ENCODE results near the gene TMC5.

TMC5 gene

DNA sequence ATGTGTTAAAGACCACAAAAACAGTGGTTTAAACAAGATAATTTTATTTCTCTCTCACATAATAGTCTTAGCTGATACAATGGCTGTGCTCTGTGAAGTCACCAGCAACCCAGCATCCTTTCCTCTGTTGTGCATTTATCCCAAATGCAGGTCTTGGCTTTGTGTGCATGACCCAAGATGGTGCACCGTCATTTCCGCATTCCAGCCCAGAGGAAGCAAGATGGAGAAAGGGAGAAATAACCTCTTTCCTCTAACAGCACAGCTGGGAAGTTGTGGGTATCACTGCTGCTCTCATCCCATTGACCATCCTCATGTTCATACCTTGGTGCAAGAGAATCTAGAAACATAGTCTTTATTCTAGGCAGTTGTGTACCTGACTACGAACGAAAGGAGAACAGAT is 21.8 kb downstream of the TMC5 start:
- TF ChIP-seq, protein P1, sequence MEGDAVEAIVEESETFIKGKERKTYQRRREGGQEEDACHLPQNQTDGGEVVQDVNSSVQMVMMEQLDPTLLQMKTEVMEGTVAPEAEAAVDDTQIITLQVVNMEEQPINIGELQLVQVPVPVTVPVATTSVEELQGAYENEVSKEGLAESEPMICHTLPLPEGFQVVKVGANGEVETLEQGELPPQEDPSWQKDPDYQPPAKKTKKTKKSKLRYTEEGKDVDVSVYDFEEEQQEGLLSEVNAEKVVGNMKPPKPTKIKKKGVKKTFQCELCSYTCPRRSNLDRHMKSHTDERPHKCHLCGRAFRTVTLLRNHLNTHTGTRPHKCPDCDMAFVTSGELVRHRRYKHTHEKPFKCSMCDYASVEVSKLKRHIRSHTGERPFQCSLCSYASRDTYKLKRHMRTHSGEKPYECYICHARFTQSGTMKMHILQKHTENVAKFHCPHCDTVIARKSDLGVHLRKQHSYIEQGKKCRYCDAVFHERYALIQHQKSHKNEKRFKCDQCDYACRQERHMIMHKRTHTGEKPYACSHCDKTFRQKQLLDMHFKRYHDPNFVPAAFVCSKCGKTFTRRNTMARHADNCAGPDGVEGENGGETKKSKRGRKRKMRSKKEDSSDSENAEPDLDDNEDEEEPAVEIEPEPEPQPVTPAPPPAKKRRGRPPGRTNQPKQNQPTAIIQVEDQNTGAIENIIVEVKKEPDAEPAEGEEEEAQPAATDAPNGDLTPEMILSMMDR (IDR thresholded peaks at IDR 0.05; ENCODE audit: low read depth, low read length): no peak
- TF ChIP-seq POLR2A (IDR thresholded peaks at IDR 0.05; ENCODE audit: extremely low read depth, insufficient read length) (no peak), MYC (IDR thresholded peaks at IDR 0.05; ENCODE audit: low read depth, low read length) (no peak)
- TF ChIP-seq, protein P2, sequence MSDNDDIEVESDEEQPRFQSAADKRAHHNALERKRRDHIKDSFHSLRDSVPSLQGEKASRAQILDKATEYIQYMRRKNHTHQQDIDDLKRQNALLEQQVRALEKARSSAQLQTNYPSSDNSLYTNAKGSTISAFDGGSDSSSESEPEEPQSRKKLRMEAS (IDR thresholded peaks at IDR 0.05; ENCODE audit: low read depth, low read length): no peak
- H3K4me3 ChIP-seq (ENCODE audit: low read depth, low read length): no peak overlapping the region
- DNase-seq (ENCODE audit: low read depth): no peak

DNA sequence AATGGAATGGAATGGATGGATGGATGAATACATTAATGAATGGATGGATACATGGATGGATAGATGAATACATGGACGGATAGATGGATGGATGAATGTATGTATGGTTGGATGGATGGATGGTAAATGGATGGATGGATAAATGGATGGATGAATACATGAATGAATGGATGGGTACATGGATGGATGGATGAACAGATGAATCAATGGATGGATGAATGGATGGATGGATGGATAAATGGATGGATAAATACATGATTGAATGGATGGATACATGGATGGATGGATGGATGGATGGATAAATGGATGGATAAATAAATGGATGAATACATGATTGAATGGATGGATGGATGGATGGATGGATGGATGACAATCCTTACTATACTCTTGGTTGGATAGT is 26.0 kb downstream of the TMC5 start:
- DNase-seq (ENCODE audit: low read depth): no peak
- no peak overlapping the region for H3K4me3 ChIP-seq (ENCODE audit: low read depth, low read length)
- TF ChIP-seq, protein P2 (IDR thresholded peaks at IDR 0.05; ENCODE audit: low read depth, low read length): no peak
- TF ChIP-seq POLR2A (IDR thresholded peaks at IDR 0.05; ENCODE audit: extremely low read depth, insufficient read length) (no peak), MYC (IDR thresholded peaks at IDR 0.05; ENCODE audit: low read depth, low read length) (no peak)
- TF ChIP-seq, protein P1 (IDR thresholded peaks at IDR 0.05; ENCODE audit: low read depth, low read length): no peak

DNA sequence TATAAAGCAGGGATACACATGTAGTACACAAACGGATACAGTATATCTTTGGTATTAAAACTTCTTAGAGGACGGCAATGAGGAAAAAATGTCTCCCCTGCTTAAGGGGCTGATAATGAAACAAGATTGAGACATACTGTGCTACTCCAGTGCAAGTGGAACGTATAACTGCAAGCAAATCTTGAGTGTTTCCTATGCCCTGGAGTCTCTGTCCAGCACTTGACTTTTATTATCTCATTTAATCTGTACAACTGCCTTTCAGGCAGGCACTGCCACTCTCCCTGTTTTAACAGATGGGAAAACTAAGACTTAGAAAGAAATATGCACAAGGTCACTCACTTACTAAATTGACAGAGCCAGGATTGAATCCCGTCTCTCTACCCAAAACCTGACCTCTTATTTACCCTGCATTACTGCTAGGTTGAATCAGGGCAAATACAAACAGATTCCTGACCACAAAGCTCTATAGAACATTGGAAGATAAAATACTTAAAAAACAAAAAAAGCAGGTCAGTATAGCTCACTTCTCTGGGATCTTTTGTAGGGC is 28.7 kb downstream of the TMC5 start:
- H3K4me3 ChIP-seq (ENCODE audit: low read depth, low read length): no peak overlapping the region
- no peak for DNase-seq (ENCODE audit: low read depth)
- no peak for TF ChIP-seq MYC (IDR thresholded peaks at IDR 0.05; ENCODE audit: low read depth, low read length)
- TF ChIP-seq, protein P1 (IDR thresholded peaks at IDR 0.05; ENCODE audit: low read depth, low read length): no peak
- no peak for TF ChIP-seq POLR2A (IDR thresholded peaks at IDR 0.05; ENCODE audit: extremely low read depth, insufficient read length)
- TF ChIP-seq, protein P2 (IDR thresholded peaks at IDR 0.05; ENCODE audit: low read depth, low read length): no peak

DNA sequence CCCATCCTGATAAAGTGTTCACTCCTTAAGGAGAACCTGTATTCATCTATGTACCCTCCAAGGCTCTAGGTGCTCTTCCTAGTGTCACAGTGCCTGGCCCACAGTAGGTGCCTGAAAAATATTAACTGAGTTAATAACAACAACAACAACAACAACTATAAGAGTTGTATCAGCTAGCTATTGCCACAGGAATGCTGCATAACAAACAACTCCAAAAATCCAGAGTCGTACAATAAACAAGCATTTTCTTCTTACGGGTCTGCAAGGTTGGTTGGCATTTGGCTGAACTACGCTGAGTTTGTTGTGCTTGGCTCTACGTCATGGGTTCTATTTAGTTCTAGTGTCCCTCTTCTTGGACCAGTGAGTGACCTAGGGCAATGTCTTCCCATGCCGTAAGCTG is 29.2 kb downstream of the TMC5 start:
- H3K4me3 ChIP-seq (ENCODE audit: low read depth, low read length): no peak overlapping the region
- TF ChIP-seq MYC (IDR thresholded peaks at IDR 0.05; ENCODE audit: low read depth, low read length) (no peak), POLR2A (IDR thresholded peaks at IDR 0.05; ENCODE audit: extremely low read depth, insufficient read length) (no peak)
- TF ChIP-seq, protein P2 (IDR thresholded peaks at IDR 0.05; ENCODE audit: low read depth, low read length): no peak
- TF ChIP-seq, protein P1 (IDR thresholded peaks at IDR 0.05; ENCODE audit: low read depth, low read length): no peak

DNA sequence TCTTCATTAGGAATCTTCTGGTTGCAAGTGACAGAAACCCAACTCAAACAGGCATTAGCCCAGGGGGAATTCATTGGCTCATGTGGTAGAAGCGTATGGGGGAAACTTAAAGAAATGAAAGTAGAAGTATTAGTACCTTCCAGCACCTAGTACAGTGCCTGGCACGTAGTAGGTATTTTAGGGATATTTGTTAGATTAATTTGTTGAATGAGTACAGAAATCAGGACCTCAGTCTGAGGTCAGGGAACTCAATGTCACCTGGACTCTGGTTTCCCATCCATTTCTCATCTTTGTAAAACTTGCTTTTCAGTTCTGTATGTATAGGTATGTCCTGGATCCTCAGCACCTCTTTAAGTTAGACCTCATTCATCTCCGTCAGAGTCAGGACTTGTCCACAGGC is 32.5 kb downstream of the TMC5 start:
- DNase-seq (ENCODE audit: low read depth): no peak
- TF ChIP-seq, protein P1 (IDR thresholded peaks at IDR 0.05; ENCODE audit: low read depth, low read length): no peak
- no peak for TF ChIP-seq MYC (IDR thresholded peaks at IDR 0.05; ENCODE audit: low read depth, low read length)
- TF ChIP-seq, protein P2 (IDR thresholded peaks at IDR 0.05; ENCODE audit: low read depth, low read length): no peak
- no peak for TF ChIP-seq POLR2A (IDR thresholded peaks at IDR 0.05; ENCODE audit: extremely low read depth, insufficient read length)
- no peak overlapping the region for H3K4me3 ChIP-seq (ENCODE audit: low read depth, low read length)

More for the DNA sequence above, 29.2 kb downstream of the TMC5 start:
- DNase-seq (ENCODE audit: low read depth): no peak

Data from NB4 (cell line).